GM23338 (cell line): ENCODE data around the gene CRADD. TPM values are rescaled to one million over a fixed set of nuclear protein-coding genes. Genes with fewer than 3 reads are reported as not detected.
"Not testable (repeated sequence)": the region's sequence is repeated elsewhere in the genome, so short reads cannot be mapped to it uniquely, and the experiment has no call there.

Experiments used
- ATAC-seq: fragments of 200-7000 bp; cut with Tn5 transposase; 3 replicates; pipeline ENCODE4 v1.9.1; 2020
- DNase-seq: peaks from one replicate; pipeline ENCODE4 v3.0.0-alpha.2; 2015; ENCODE audit warnings: low spot score
- H2AFZ ChIP-seq: fragments of 200-600 bp; sonication (generic); 2 replicates; pipeline ENCODE4 v1.8.0; 2016; ENCODE audit warnings: antibody characterized with exemption, mild to moderate bottlenecking, moderate library complexity
- H3F3A ChIP-seq: fragments of 200-600 bp; sonication (generic); replicated peaks from 2 replicates; pipeline ENCODE4 v1.8.0; 2017; ENCODE audit warnings: antibody characterized with exemption, mixed run types, low read depth
- H3K27ac ChIP-seq: fragments of 200-600 bp; sonication (generic); 2 replicates; pipeline ENCODE4 v1.6.1; 2016; ENCODE audit warnings: low read depth
- H3K27me3 ChIP-seq: fragments of 200-600 bp; sonication (generic); 2 replicates; pipeline ENCODE4 v1.8.0; 2016; ENCODE audit warnings: mild to moderate bottlenecking, mixed run types, moderate library complexity; ENCODE audit not compliant: insufficient read depth
- H3K36me3 ChIP-seq: fragments of 200-600 bp; sonication (generic); 2 replicates; pipeline ENCODE4 v1.8.0; 2016; ENCODE audit warnings: mild to moderate bottlenecking; ENCODE audit not compliant: insufficient read depth
- H3K4me1 ChIP-seq: fragments of 200-600 bp; sonication (generic); 2 replicates; pipeline ENCODE4 v1.8.0; 2016; ENCODE audit warnings: mild to moderate bottlenecking, moderate library complexity; ENCODE audit not compliant: insufficient read depth
- H3K4me2 ChIP-seq: fragments of 200-600 bp; sonication (generic); 2 replicates; pipeline ENCODE4 v1.7.1; 2017; ENCODE audit warnings: mixed run types
- H3K4me3 ChIP-seq: fragments of 200-600 bp; sonication (generic); 2 replicates; pipeline ENCODE4 v1.6.1; 2016; ENCODE audit warnings: mixed run types
- H3K79me2 ChIP-seq: fragments of 200-600 bp; sonication (generic); replicated peaks from 2 replicates; pipeline ENCODE4 v1.8.0; 2017; ENCODE audit warnings: mild to moderate bottlenecking; ENCODE audit not compliant: insufficient read depth
- H3K9me2 ChIP-seq: fragments of 200-600 bp; sonication (generic); 2 replicates; pipeline ENCODE4 v1.8.0; 2017; ENCODE audit not compliant: insufficient read depth
- H4K20me1 ChIP-seq: fragments of 200-600 bp; sonication (generic); replicated peaks from 2 replicates; pipeline ENCODE4 v1.8.0; 2017; ENCODE audit warnings: mild to moderate bottlenecking; ENCODE audit not compliant: insufficient read depth
- H3K27ac Mint-ChIP-seq: 2 replicates; pipeline ENCODE4 v1.8.0; 2020; ENCODE audit warnings: inconsistent platforms, mild to moderate bottlenecking, moderate library complexity, mixed read lengths
- H3K27me3 Mint-ChIP-seq: 3 replicates; pipeline ENCODE4 v1.8.0; 2022; ENCODE audit warnings: low read depth, mild to moderate bottlenecking, moderate library complexity, mixed read lengths, inconsistent platforms; ENCODE audit not compliant: insufficient read depth, poor library complexity
- H3K36me3 Mint-ChIP-seq: 3 replicates; pipeline ENCODE4 v1.8.0; 2021; ENCODE audit warnings: low read depth, mild to moderate bottlenecking, inconsistent platforms, moderate library complexity, mixed read lengths
- H3K4me1 Mint-ChIP-seq: 3 replicates; pipeline ENCODE4 v1.8.0; 2020; ENCODE audit warnings: mild to moderate bottlenecking, inconsistent platforms, mixed read lengths
- H3K4me3 Mint-ChIP-seq: 3 replicates; pipeline ENCODE4 v1.8.0; 2021; ENCODE audit warnings: moderate library complexity, mild to moderate bottlenecking, inconsistent platforms, mixed read lengths
- H3K9me3 Mint-ChIP-seq: 3 replicates; pipeline ENCODE4 v1.8.0; 2020; ENCODE audit warnings: moderate library complexity, mild to moderate bottlenecking, inconsistent platforms, mixed read lengths
- CREB1 ChIP-seq: fragments of 250-450 bp; sonication (Bioruptor Pico); IDR thresholded peaks from 2 replicates; pipeline ENCODE4 v1.5.0; 2020; ENCODE audit warnings: low read depth, mild to moderate bottlenecking, moderate library complexity
- ETS1 ChIP-seq: IDR thresholded peaks from 2 replicates; pipeline ENCODE4 v1.6.1; 2016; ENCODE audit warnings: antibody characterized with exemption
- EZH2 ChIP-seq: fragments of 200-600 bp; sonication (generic); IDR thresholded peaks from one replicate; pipeline ENCODE4 v1.8.0; 2017; ENCODE audit warnings: antibody characterized with exemption, mild to moderate bottlenecking, low read depth; ENCODE audit not compliant: unreplicated experiment
- EZH2phosphoT487 ChIP-seq: fragments of 200-600 bp; sonication (generic); IDR thresholded peaks from one replicate; pipeline ENCODE4 v1.8.1; 2018; ENCODE audit warnings: antibody characterized with exemption; ENCODE audit not compliant: unreplicated experiment
- JUNB ChIP-seq: IDR thresholded peaks from one replicate; pipeline ENCODE4 v1.6.1; 2016; ENCODE audit warnings: antibody characterized with exemption; ENCODE audit not compliant: unreplicated experiment
- NANOG ChIP-seq: IDR thresholded peaks from 2 replicates; pipeline ENCODE4 v1.6.1; 2016; ENCODE audit warnings: antibody characterized with exemption, borderline replicate concordance
- POLR2AphosphoS5 ChIP-seq: IDR thresholded peaks from 2 replicates; pipeline ENCODE4 v1.6.1; 2016; ENCODE audit warnings: antibody characterized with exemption, low read depth
- STAT1 ChIP-seq: IDR thresholded peaks from one replicate; pipeline ENCODE4 v1.6.1; 2016; ENCODE audit warnings: antibody characterized with exemption; ENCODE audit not compliant: unreplicated experiment
- ZNF114 ChIP-seq: fragments of 250-450 bp; sonication (Bioruptor Pico); IDR thresholded peaks from 2 replicates; pipeline ENCODE4 v1.5.0; 2020; ENCODE audit warnings: mild to moderate bottlenecking, moderate library complexity
- ZNF331 ChIP-seq: fragments of 250-450 bp; sonication (Bioruptor Pico); IDR thresholded peaks from 2 replicates; pipeline ENCODE4 v1.5.0; 2020; ENCODE audit warnings: low read depth, mild to moderate bottlenecking, moderate library complexity
- polyA plus RNA-seq: library from polyadenylated mRNA; unstranded; fragments of >200 nt; fragmentation: Nextera tagmentation; extraction: Ambion mirVana; gene quantifications from 2 replicates; pipeline ENCODE4 v1.2.1, GENCODE V29; 2016
- total RNA-seq: library from RNA; depleted of rRNA; stranded (reverse); fragments of >200 nt; shearing (Covaris generic); gene quantifications from 2 replicates; pipeline ENCODE4 v1.2.3, GENCODE V29; 2014
- TF ChIP-seq, protein P1 (sequence below), 2 experiments: fragments of 200-600 bp in 1 of 2; sonication (generic) in 1 of 2; conservative IDR thresholded peaks; 2 replicates each; pipeline versions ENCODE4 v1.5.1 to v1.6.1; 2016 to 2017; ENCODE audit warnings: antibody characterized with exemption in 2 of 2, low read depth in 2 of 2, mild to moderate bottlenecking in 2 of 2, moderate library complexity in 1 of 2
- TF ChIP-seq, protein P2 (sequence below): IDR thresholded peaks from one replicate; pipeline ENCODE4 v1.6.1; 2018; ENCODE audit warnings: antibody characterized with exemption; ENCODE audit not compliant: unreplicated experiment

CRADD gene
- total and polyA plus RNA-seq, 2 experiments from 2014 or later, result 6.3 to 27.9 TPM

DNA sequence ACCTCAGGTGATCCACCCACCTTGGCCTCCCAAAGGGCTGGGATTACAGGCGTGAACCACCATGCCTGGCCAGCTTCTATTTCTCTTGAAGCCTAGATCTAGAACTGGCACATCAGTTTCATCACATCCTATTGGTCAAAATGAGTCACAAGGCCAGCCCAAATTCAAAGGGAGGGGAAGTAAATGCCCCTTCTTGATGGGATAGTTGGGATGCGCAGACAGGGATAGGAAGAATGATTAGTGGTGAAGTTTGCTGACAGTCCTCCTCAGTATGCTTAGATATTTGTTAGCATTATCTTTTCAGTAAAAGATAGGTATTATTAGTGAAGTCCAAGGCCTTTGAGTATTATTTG lies 33.4 kb downstream of the CRADD start (continued):
- TF ChIP-seq ETS1 (no peak), POLR2AphosphoS5 (no peak)

DNA sequence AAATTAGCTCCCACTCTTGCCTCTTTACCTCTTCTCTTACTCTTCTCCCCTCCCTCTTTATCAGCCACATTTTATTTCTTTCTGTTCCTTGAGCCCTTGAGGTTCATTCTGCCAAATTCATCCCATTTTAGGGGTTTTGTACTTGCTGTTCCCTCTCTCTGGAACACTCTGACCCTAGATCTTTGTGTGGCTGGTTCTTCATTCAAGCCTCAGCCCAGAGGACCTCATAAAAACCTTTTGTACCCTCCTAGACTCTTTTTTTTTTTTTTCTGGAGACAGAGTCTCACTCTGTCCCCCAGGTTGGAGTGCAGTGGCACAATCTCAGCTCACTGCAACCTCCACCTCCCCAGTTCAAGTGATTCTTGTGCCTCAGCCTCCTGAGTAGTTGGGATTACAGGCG lies 34.3 kb downstream of the CRADD start:
- H3K4me3 Mint-ChIP-seq, result not testable (repeated sequence)

GRCh38 chr12:93712200-93712599 lies 35.0 kb downstream of the CRADD start:
- no peak overlapping the region for H3K27ac ChIP-seq
- no peaks in the 10 kb centered on the region for H4K20me1 ChIP-seq
- H3K36me3 Mint-ChIP-seq, result peaks cover 17% of the 10 kb centered on the region; the same call in 2 of the 3 replicates
- no peak overlapping the region for H2AFZ ChIP-seq
- peaks cover 6% of the 10 kb centered on the region; the same call in 1 of the 2 replicates for H3K36me3 ChIP-seq
- DNase-seq (no peak), ATAC-seq (no peak)
- H3K27ac Mint-ChIP-seq, result no peak overlapping the region
- H3K4me3 Mint-ChIP-seq, result no peak overlapping the region
- no peaks in the 10 kb centered on the region for H3K79me2 ChIP-seq
- no peaks in the 10 kb centered on the region for H3K27me3 ChIP-seq
- H3F3A ChIP-seq, result no peaks in the 10 kb centered on the region
- H3K4me1 Mint-ChIP-seq, result peaks cover 13% of the 10 kb centered on the region; the same call in 2 of the 3 replicates
- H3K9me3 Mint-ChIP-seq, result peaks cover 24% of the 10 kb centered on the region
- H3K4me2 ChIP-seq, result no peak overlapping the region
- H3K9me2 ChIP-seq, result peaks cover 12% of the 10 kb centered on the region
- peaks cover 4% of the 10 kb centered on the region for H3K27me3 Mint-ChIP-seq
- no peaks in the 10 kb centered on the region for H3K4me1 ChIP-seq
- no peak overlapping the region for H3K4me3 ChIP-seq
- TF ChIP-seq JUNB (no peak), STAT1 (no peak), POLR2AphosphoS5 (no peak), ZNF114 (CRISPR knock-in tag) (no peak), CREB1 (no peak), EZH2phosphoT487 (no peak), NANOG (no peak), ZNF331 (no peak), EZH2 (no peak), ETS1 (no peak)
- TF ChIP-seq, protein P1, sequence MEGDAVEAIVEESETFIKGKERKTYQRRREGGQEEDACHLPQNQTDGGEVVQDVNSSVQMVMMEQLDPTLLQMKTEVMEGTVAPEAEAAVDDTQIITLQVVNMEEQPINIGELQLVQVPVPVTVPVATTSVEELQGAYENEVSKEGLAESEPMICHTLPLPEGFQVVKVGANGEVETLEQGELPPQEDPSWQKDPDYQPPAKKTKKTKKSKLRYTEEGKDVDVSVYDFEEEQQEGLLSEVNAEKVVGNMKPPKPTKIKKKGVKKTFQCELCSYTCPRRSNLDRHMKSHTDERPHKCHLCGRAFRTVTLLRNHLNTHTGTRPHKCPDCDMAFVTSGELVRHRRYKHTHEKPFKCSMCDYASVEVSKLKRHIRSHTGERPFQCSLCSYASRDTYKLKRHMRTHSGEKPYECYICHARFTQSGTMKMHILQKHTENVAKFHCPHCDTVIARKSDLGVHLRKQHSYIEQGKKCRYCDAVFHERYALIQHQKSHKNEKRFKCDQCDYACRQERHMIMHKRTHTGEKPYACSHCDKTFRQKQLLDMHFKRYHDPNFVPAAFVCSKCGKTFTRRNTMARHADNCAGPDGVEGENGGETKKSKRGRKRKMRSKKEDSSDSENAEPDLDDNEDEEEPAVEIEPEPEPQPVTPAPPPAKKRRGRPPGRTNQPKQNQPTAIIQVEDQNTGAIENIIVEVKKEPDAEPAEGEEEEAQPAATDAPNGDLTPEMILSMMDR (conservative IDR thresholded peaks at IDR 0.05; ENCODE audit: low read depth in 2 of 2), result no peak
- TF ChIP-seq, protein P2, sequence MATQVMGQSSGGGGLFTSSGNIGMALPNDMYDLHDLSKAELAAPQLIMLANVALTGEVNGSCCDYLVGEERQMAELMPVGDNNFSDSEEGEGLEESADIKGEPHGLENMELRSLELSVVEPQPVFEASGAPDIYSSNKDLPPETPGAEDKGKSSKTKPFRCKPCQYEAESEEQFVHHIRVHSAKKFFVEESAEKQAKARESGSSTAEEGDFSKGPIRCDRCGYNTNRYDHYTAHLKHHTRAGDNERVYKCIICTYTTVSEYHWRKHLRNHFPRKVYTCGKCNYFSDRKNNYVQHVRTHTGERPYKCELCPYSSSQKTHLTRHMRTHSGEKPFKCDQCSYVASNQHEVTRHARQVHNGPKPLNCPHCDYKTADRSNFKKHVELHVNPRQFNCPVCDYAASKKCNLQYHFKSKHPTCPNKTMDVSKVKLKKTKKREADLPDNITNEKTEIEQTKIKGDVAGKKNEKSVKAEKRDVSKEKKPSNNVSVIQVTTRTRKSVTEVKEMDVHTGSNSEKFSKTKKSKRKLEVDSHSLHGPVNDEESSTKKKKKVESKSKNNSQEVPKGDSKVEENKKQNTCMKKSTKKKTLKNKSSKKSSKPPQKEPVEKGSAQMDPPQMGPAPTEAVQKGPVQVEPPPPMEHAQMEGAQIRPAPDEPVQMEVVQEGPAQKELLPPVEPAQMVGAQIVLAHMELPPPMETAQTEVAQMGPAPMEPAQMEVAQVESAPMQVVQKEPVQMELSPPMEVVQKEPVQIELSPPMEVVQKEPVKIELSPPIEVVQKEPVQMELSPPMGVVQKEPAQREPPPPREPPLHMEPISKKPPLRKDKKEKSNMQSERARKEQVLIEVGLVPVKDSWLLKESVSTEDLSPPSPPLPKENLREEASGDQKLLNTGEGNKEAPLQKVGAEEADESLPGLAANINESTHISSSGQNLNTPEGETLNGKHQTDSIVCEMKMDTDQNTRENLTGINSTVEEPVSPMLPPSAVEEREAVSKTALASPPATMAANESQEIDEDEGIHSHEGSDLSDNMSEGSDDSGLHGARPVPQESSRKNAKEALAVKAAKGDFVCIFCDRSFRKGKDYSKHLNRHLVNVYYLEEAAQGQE, result no peak

More for the DNA sequence above, 34.3 kb downstream of the CRADD start:
- H3K27ac ChIP-seq, H3K36me3 ChIP-seq, H3K79me2 ChIP-seq, H3F3A ChIP-seq, H2AFZ ChIP-seq, H3K4me2 ChIP-seq, H3K27me3 ChIP-seq, H4K20me1 ChIP-seq, ATAC-seq, DNase-seq, H3K9me2 ChIP-seq, H3K4me3 ChIP-seq, H3K27ac Mint-ChIP-seq, H3K4me1 ChIP-seq, H3K27me3 Mint-ChIP-seq: not testable (repeated sequence)
- H3K36me3 Mint-ChIP-seq, result peaks cover 17% of the 10 kb centered on the region; the same call in 2 of the 3 replicates
- peaks cover 24% of the 10 kb centered on the region for H3K9me3 Mint-ChIP-seq
- H3K4me1 Mint-ChIP-seq, result peaks cover 13% of the 10 kb centered on the region; the same call in 2 of the 3 replicates
